GM18507 (cell line): Measurements from ENCODE around the gene SLC17A7.

ENCODE experiments used
- DNase-seq: peaks from one replicate; pipeline ENCODE4 v3.0.0; 2011; ENCODE audit warnings: low read depth; ENCODE audit not compliant: insufficient read length; ENCODE audit errors: extremely low spot score
- FAIRE-seq: peaks from 2 replicates; lab custom pipeline; 2011; peaks lifted over from hg19 to GRCh38; lab: Jason Lieb, UNC

SLC17A7 gene

GRCh38 chr19:49430678-49431329 is 10.5 kb downstream of the SLC17A7 start:
- DNase-seq (no peak), FAIRE-seq (no peak)

GRCh38 chr19:49430172-49430677 is 11.1 kb downstream of the SLC17A7 start:
- DNase-seq (no peak), FAIRE-seq (no peak)

GRCh38 chr19:49428547-49429451 is 12.5 kb downstream of the SLC17A7 start:
- DNase-seq, result no peak
- no peak for FAIRE-seq

GRCh38 chr19:49427855-49428546 is 13.3 kb downstream of the SLC17A7 start:
- FAIRE-seq (no peak), DNase-seq (no peak)

- no peak for FAIRE-seq
Observed at GRCh38 chr19:49427339-49427738, 14.0 kb downstream of the SLC17A7 start.

GRCh38 chr19:49425922-49426592 is 15.3 kb downstream of the SLC17A7 start:
- DNase-seq, result no peak
- FAIRE-seq, result no peak

More at GRCh38 chr19:49427339-49427738, 14.0 kb downstream of the SLC17A7 start:
- no peak for DNase-seq

- DNase-seq (no peak), FAIRE-seq (no peak)
Observed at GRCh38 chr19:49425178-49425577, 16.1 kb downstream of the SLC17A7 start, which contains the start of gene GFY. TSS of gene GFY (plus strand) at chr19:49425388. CDS start at chr19:49426431, 1,043 bp downstream.

- no peak for DNase-seq
- no peak for FAIRE-seq
Observed at GRCh38 chr19:49423985-49424303, 17.4 kb downstream of the SLC17A7 start.

GRCh38 chr19:49423071-49423984 is 18.0 kb downstream of the SLC17A7 start, which contains the start of gene PTH2:
TSS of gene PTH2 (minus strand) at chr19:49423441. CDS start at chr19:49423339, 102 bp downstream.
- no peak for FAIRE-seq
- DNase-seq, result no peak

GRCh38 chr19:49422407-49423070 is 18.8 kb downstream of the SLC17A7 start:
- no peak for FAIRE-seq
- no peak for DNase-seq

GRCh38 chr19:49421878-49422202 is 19.5 kb downstream of the SLC17A7 start:
- FAIRE-seq, result no peak
- DNase-seq, result no peak

GRCh38 chr19:49421039-49421877 is 20.1 kb downstream of the SLC17A7 start:
- DNase-seq (no peak), FAIRE-seq (no peak)

- DNase-seq, result no peak
- FAIRE-seq, result no peak
Observed at GRCh38 chr19:49420227-49420626, 21.1 kb downstream of the SLC17A7 start.

GRCh38 chr19:49419173-49419572 is 22.2 kb downstream of the SLC17A7 start:
- no peak for FAIRE-seq
- DNase-seq, result no peak

- DNase-seq (no peak), FAIRE-seq (no peak)
Observed at GRCh38 chr19:49418511-49418910, 22.8 kb downstream of the SLC17A7 start.

- DNase-seq (no peak), FAIRE-seq (no peak)
Observed at GRCh38 chr19:49417088-49417487, 24.2 kb downstream of the SLC17A7 start.

- FAIRE-seq (no peak), DNase-seq (no peak)
Observed at GRCh38 chr19:49415810-49416200, 25.5 kb downstream of the SLC17A7 start.
